ENCODE data around the gene HS3ST3A1.

HS3ST3A1 gene

GRCh38 chr17:13601776-13602551 lies at the start of gene HS3ST3A1:
HS3ST3A1 (minus strand) TSS chr17:13601929; CDS start chr17:13601129, 800 bp downstream.
- DNase-seq (ENCODE audit: low read depth) = peak; percentile 92

- peak; percentile 21 for DNase-seq (ENCODE audit: low read depth)
These were observed 48.5 kb upstream of the HS3ST3A1 start for GRCh38 chr17:13650096-13650675.

DNA sequence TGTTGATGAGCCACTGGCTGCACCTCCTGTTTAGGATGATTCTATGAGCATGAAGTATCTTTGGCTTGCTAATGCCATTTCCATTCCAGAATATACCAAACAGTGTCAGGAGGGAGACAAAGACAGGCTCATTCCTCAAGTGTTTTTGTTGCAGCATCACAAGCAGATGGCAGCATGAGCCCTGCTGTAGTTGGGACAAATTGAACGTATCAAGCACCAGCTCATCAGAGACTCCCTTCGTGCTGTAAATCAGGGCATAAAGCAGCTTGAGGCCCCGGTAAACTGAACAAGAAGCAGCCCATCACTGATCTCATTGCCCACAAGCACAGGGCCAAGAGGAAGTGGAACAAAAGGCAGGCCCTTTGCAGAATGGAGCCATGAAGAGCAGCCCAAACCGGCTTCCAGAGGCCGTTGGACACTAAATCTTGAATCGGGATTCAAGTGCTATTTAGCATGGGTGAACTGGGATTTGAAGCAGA lies 45.9 kb upstream of the HS3ST3A1 start:
- DNase-seq (ENCODE audit: low read depth) = no peak

- DNase-seq (ENCODE audit: low read depth) = no peak
These were observed 45.3 kb upstream of the HS3ST3A1 start for GRCh38 chr17:13646969-13647542.

DNA sequence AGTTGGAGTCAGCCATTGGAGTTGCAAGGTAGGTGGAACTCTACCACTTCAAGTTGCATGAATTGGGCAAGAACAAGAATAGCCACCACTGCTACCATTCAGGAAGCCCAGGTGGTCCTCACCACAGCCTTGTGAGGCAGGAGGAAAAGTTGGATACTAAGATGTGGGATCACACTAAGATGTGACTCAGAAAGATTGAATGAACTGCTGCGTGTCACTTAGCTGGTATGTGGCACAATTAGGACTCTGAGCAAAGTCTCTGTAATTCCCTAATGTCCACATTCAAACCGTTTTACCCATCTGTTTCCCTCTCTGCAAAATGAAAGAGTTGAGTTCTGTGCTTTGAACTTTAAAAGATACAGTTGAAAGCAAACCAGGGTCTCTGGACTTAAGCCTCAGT lies 44.7 kb upstream of the HS3ST3A1 start:
- DNase-seq (ENCODE audit: low read depth) = no peak

GRCh38 chr17:13643180-13643579 lies 41.5 kb upstream of the HS3ST3A1 start:
- no peak for DNase-seq (ENCODE audit: low read depth)

DNA sequence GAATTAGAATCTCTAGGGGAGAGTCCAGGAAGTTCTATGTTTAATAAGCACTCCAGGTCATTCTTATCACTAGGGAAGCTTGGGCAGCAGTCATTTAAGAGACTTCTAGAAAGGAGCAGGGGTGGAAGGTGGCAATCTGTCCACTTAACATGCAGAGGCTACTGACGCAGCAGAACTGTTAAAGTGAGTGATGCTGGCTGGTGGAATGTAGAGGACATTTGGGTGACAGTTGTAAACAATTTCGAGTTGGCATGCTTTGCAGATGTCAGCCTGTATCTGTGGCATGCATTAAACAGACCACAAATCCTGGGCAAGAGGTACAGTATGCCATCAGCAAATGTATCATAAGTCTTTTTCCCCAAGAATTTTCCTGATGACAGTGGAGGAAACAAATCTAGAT lies 40.5 kb upstream of the HS3ST3A1 start:
- no peak for DNase-seq (ENCODE audit: low read depth)

- DNase-seq (ENCODE audit: low read depth) = no peak
These were observed 38.8 kb upstream of the HS3ST3A1 start for GRCh38 chr17:13640551-13640950.

DNA sequence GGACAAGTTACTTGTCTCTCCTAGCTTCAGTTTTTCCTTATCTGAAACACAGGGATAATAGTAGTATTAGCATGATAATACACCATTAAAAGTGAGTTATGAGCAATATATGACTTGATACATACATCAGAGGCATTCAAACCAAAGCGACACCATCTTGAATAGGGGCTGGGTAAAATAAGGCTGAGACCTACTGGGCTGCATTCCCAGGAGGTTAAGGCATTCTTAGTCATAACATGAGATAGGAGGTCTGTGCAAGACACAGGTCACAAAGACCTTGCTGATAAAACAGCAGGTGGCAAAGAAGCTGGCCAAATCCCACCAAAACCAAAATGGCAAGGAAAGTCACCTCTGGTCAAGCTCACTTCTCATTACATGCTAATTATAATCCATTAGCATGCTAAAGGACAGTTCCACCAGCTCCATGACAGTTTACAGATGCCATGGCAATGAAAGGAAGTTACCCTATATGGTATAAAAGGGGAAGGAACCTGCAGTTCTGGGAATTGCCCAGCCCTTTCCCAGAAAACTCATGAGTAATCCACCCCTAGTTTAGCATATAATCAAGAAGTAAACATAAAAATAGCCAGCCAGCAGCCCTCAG lies 37.2 kb upstream of the HS3ST3A1 start:
- DNase-seq (ENCODE audit: low read depth) = peak; percentile 29

GRCh38 chr17:13636951-13637350 lies 35.2 kb upstream of the HS3ST3A1 start:
- no peak for DNase-seq (ENCODE audit: low read depth)

GRCh38 chr17:13635951-13636350 lies 34.2 kb upstream of the HS3ST3A1 start:
- DNase-seq (ENCODE audit: low read depth) = peak; percentile 59

DNA sequence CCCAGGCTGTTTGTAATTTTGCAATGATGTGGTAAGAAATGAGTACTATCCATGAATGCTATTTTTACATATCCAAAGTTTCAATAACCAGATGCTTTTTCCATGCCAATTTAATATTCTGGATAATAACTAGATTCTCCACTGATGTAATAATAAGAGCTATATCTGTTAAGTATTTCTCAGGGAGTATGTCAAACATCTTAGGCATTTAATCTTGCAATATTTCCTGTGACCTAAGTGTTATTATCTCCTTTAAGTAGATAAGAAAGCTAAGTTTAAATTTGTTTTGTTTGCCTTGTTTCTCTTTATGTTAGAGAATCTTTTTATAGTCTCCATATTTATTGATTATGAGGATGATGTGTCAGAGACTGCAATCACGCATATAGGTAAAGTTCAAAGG lies 32.3 kb upstream of the HS3ST3A1 start:
- DNase-seq (ENCODE audit: low read depth) = peak; percentile 54

- DNase-seq (ENCODE audit: low read depth) = peak; percentile 23
These were observed 29.8 kb upstream of the HS3ST3A1 start for GRCh38 chr17:13631529-13631928.

GRCh38 chr17:13626703-13627102 lies 25.0 kb upstream of the HS3ST3A1 start:
- peak; percentile 84 for DNase-seq (ENCODE audit: low read depth)

DNA sequence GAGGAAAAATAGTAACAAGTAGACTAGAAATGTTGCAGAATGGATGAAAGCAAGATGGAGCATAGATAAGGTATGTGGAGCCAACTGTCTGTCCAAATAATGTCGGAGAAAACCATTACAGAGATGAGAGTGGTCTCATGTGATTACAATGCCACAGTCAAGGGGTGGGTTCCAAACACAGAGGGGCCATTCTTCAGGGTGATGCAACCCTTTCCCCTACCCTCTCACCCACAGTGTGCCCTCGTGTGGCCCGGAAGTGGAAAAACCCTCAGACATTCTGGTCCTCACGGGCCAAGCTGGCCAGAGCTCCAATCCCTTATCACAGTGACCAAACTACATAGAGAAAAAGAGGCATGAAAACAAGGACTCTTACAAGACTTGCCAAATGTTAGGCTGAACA lies 17.7 kb upstream of the HS3ST3A1 start:
- DNase-seq (ENCODE audit: low read depth) = no peak

DNA sequence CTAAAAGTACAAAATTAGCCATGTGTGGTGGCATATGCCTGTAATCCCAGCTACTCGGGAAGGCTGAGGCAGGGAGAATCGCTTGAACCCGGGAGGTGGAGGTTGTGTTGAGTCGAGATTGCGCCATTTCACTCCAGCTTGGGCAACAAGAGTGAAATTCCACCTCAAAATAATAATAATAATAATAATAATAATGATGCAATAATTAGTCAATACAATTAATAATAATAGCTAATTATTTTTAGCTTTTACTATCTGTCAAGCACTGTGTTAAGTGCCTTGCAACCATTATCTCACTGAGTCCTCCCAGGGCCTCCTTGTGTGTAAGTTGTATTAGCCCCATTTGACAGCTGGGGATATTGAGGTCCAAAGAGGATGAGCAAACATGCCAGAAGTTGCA lies 14.3 kb upstream of the HS3ST3A1 start:
- no peak for DNase-seq (ENCODE audit: low read depth)

DNA sequence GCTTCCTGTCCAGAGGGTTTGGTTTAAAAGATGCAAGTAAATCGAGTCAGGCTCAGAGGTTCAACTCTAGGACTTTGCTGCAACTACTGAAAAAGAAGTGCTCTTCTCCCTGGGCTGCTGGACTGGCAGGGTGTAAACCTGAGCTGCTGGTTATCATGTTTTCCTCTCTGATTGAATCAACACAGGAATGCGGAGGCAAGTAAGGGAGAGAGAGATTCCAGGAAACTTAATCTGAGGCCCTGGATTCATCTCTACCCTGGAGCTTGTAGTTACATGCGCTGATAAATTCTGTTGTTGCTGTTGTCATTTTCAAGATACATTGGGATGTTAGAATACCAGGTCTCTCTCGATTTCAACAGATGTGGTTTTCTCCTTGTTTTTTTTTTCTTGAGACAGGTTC lies 8.2 kb upstream of the HS3ST3A1 start:
- DNase-seq (ENCODE audit: low read depth) = no peak

GRCh38 chr17:13601322-13601775 lies 380 bp downstream of the HS3ST3A1 start:
- DNase-seq (ENCODE audit: low read depth) = no peak

GRCh38 chr17:13600475-13601321 lies 1.0 kb downstream of the HS3ST3A1 start:
- DNase-seq (ENCODE audit: low read depth) = no peak

DNA sequence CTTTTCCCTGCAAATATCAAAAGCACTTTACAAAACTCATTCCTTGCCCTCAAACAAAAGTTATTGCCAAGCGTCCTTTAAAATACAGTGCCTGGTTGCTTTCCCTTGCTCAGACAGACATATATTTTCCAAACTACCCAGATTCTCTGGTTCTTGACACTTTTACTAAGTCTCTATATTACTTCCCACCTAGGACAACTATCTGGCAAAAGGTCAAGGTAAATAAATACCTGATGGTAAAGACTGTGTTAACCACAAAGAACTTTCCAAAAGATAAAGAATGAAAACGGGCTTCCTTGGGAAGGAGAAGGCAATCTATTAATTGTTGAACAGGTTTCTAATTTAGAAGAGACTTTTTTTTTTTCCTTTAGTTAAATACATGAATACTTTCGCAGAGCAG lies 1.9 kb downstream of the HS3ST3A1 start:
- DNase-seq (ENCODE audit: low read depth) = no peak

- no peak for DNase-seq (ENCODE audit: low read depth)
These were observed 2.6 kb downstream of the HS3ST3A1 start for GRCh38 chr17:13599168-13599577.

All from iris pigment epithelial cell (primary cell).